Endothelial cell (in vitro differentiated cells): ENCODE data around the gene ANKRD55. TPM values are rescaled to one million over a fixed set of nuclear protein-coding genes. Genes with fewer than 3 reads are reported as not detected.

ENCODE experiments used
- DNase-seq: peaks from one replicate; pipeline ENCODE4 v3.0.0; 2021; ENCODE audit warnings: low spot score
- H3K27ac Mint-ChIP-seq: one replicate; pipeline ENCODE4 v1.8.0; 2021; ENCODE audit warnings: mixed read lengths, inconsistent platforms; ENCODE audit not compliant: unreplicated experiment
- H3K27me3 Mint-ChIP-seq: one replicate; pipeline ENCODE4 v1.8.0; 2021; ENCODE audit warnings: mild to moderate bottlenecking, moderate library complexity, mixed read lengths, inconsistent platforms; ENCODE audit not compliant: unreplicated experiment
- H3K36me3 Mint-ChIP-seq: one replicate; pipeline ENCODE4 v1.8.0; 2021; ENCODE audit warnings: mild to moderate bottlenecking, low read depth, mixed read lengths, inconsistent platforms; ENCODE audit not compliant: unreplicated experiment
- H3K4me1 Mint-ChIP-seq: one replicate; pipeline ENCODE4 v1.8.0; 2021; ENCODE audit warnings: mild to moderate bottlenecking, mixed read lengths, inconsistent platforms; ENCODE audit not compliant: unreplicated experiment
- H3K4me3 Mint-ChIP-seq: one replicate; pipeline ENCODE4 v1.8.0; 2021; ENCODE audit warnings: mild to moderate bottlenecking, mixed read lengths, inconsistent platforms; ENCODE audit not compliant: unreplicated experiment
- H3K9me3 Mint-ChIP-seq: one replicate; pipeline ENCODE4 v1.8.0; 2021; ENCODE audit warnings: mixed read lengths, inconsistent platforms; ENCODE audit not compliant: unreplicated experiment
- CTCF ChIP-seq: fragments of 200-600 bp; sonication (generic); IDR thresholded peaks from one replicate; pipeline ENCODE4 v1.5.0; 2021; ENCODE audit warnings: antibody characterized with exemption; ENCODE audit not compliant: unreplicated experiment
- total RNA-seq: library from RNA; stranded (reverse); fragmentation: NEBNext Ultra II Directional; extraction: Animal tissue kit (Norgen Biotek cat#: 25700); gene quantifications from one replicate; pipeline ENCODE4 v1.2.1, GENCODE V29; 2021; ENCODE audit not compliant: unreplicated experiment

ANKRD55 gene
- total RNA-seq, 1 donor from 2014 or later, result not detected

GRCh38 chr5:56279291-56279690 lies 46.2 kb upstream of the ANKRD55 start:
- Mint-ChIP-seq H3K27ac (no peak overlapping the region), H3K9me3 (no peaks in the 10 kb centered on the region), H3K36me3 (peaks cover 3% of the 10 kb centered on the region), H3K4me3 (no peak overlapping the region), H3K4me1 (peaks cover 4% of the 10 kb centered on the region), H3K27me3 (peaks cover 2% of the 10 kb centered on the region)
- DNase-seq, result no peak
- TF ChIP-seq CTCF, result no peak

DNA sequence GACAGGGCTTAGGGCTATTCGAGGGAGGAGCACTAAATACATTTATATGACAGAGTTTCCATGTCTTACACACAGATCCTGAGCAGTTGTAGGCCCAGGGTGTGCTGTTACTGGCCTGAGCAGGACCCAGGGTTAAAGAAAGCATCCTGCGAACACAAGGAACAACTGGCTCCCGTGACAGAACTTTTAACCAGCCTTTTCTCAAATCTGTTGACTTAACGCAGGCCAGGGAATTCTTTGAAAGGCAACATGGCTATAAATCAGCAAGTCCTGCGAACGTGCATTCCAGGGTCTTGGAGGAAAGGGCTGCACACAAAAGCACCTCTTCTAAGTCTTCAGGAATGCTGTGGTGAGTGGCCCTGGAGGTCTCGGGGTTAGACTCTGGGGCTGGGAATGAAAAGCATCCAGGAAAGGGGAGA lies 45.2 kb upstream of the ANKRD55 start:
- Mint-ChIP-seq H3K4me1 (peaks cover 11% of the 10 kb centered on the region), H3K9me3 (no peaks in the 10 kb centered on the region), H3K27me3 (peaks cover 2% of the 10 kb centered on the region), H3K36me3 (peaks cover 3% of the 10 kb centered on the region), H3K27ac (no peak overlapping the region), H3K4me3 (no peak overlapping the region)
- TF ChIP-seq CTCF, result no peak
- no peak for DNase-seq

- DNase-seq, result no peak
- Mint-ChIP-seq H3K4me1 (peaks cover 17% of the 10 kb centered on the region), H3K4me3 (no peak overlapping the region), H3K27me3 (peaks cover 2% of the 10 kb centered on the region), H3K9me3 (no peaks in the 10 kb centered on the region), H3K27ac (no peak overlapping the region), H3K36me3 (peaks cover 3% of the 10 kb centered on the region)
- no peak for TF ChIP-seq CTCF
Measured at GRCh38 chr5:56277573-56277972, 44.4 kb upstream of the ANKRD55 start.

GRCh38 chr5:56273376-56273955 lies 40.3 kb upstream of the ANKRD55 start:
- Mint-ChIP-seq H3K36me3 (peaks cover 3% of the 10 kb centered on the region), H3K27ac (no peak overlapping the region), H3K4me3 (no peak overlapping the region), H3K27me3 (peaks cover 4% of the 10 kb centered on the region), H3K9me3 (no peaks in the 10 kb centered on the region), H3K4me1 (peaks cover 25% of the 10 kb centered on the region)
- no peak for TF ChIP-seq CTCF
- DNase-seq, result no peak

DNA sequence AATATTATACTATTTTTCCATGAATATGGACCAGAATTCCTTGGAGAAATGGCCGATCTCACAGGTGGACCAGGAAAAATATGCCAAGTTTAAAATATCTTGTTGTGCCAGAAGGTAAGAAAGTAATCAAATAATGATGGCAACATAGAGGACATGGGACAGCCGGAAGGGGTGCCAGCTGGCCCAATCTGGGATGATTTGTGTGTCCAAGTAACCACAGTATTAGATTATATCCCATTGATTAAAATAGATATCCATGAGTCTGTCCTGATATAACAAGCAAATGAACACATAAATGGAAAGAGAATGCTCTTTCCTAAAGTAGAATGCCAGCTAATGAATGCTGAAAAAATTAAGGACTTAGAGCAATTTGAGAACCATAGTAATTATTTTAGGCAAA lies 39.6 kb upstream of the ANKRD55 start:
- TF ChIP-seq CTCF, result no peak
- H3K27ac Mint-ChIP-seq, result no peak overlapping the region
- H3K9me3 Mint-ChIP-seq, result no peaks in the 10 kb centered on the region
- peaks cover 25% of the 10 kb centered on the region for H3K4me1 Mint-ChIP-seq
- no peak overlapping the region for H3K4me3 Mint-ChIP-seq
- no peaks in the 10 kb centered on the region for H3K36me3 Mint-ChIP-seq
- no peak for DNase-seq
- peaks cover 3% of the 10 kb centered on the region for H3K27me3 Mint-ChIP-seq
